Keratinocyte (primary cell): Measurements from ENCODE around the gene TMEM219. TPM values are rescaled to one million over a fixed set of nuclear protein-coding genes. Genes with fewer than 3 reads are reported as not detected.

Source experiments
- DNase-seq: peaks from one replicate; pipeline ENCODE4 v3.0.0-alpha.2; 2011; ENCODE audit warnings: low read depth, missing footprints, low spot score
- FAIRE-seq: peaks from 2 replicates; lab custom pipeline; 2011; peaks lifted over from hg19 to GRCh38; lab: Jason Lieb, UNC
- H2AFZ ChIP-seq: 2 replicates; pipeline ENCODE4 v1.6.0; 2012; ENCODE audit warnings: low read length, control low read depth, inconsistent platforms; ENCODE audit not compliant: control insufficient read depth
- H3K27ac ChIP-seq: 2 replicates; pipeline ENCODE4 v1.5.1; 2011; ENCODE audit warnings: low read length; ENCODE audit not compliant: control insufficient read depth, insufficient read depth
- H3K27me3 ChIP-seq: 3 replicates; pipeline ENCODE4 v1.6.0; 2011; ENCODE audit warnings: low read length; ENCODE audit not compliant: control insufficient read depth, insufficient read depth; ENCODE audit errors: extremely low read depth
- H3K36me3 ChIP-seq, 2 experiments: 2 replicates in 1 of 2; 3 replicates in 1 of 2; pipeline ENCODE4 v1.5.1; 2011; ENCODE audit warnings: low read length in 2 of 2, mild to moderate bottlenecking in 1 of 2; ENCODE audit not compliant: control insufficient read depth in 2 of 2, insufficient read depth in 2 of 2; ENCODE audit errors: extremely low read depth in 1 of 2
- H3K4me1 ChIP-seq: 3 replicates; pipeline ENCODE4 v1.5.1; 2011; ENCODE audit warnings: low read length; ENCODE audit not compliant: control insufficient read depth, insufficient read depth; ENCODE audit errors: extremely low read depth
- H3K4me2 ChIP-seq: 3 replicates; pipeline ENCODE4 v1.6.0; 2011; ENCODE audit warnings: low read depth, low read length; ENCODE audit not compliant: control insufficient read depth, insufficient read depth; ENCODE audit errors: extremely low read depth
- H3K4me3 ChIP-seq, 3 experiments: fragments of 200-600 bp in 1 of 3; sonication (generic) in 1 of 3; 2 replicates in 2 of 3; 3 replicates in 1 of 3; pipeline ENCODE4 v1.5.1; 2011 to 2016; ENCODE audit warnings: low read length in 3 of 3, mild to moderate bottlenecking in 3 of 3, control low read depth in 2 of 3, inconsistent platforms in 1 of 3, low read depth in 1 of 3, mixed read lengths in 1 of 3, mixed run types in 1 of 3, moderate library complexity in 1 of 3; ENCODE audit not compliant: control insufficient read depth in 2 of 3, insufficient read depth in 2 of 3; ENCODE audit errors: extremely low read depth in 1 of 3
- H3K79me2 ChIP-seq: 2 replicates; pipeline ENCODE4 v1.6.0; 2012; ENCODE audit warnings: low read length; ENCODE audit not compliant: control insufficient read depth, insufficient read depth
- H3K9ac ChIP-seq: 3 replicates; pipeline ENCODE4 v1.6.0; 2011; ENCODE audit warnings: low read length; ENCODE audit not compliant: control insufficient read depth, insufficient read depth; ENCODE audit errors: extremely low read depth
- H3K9me1 ChIP-seq: 3 replicates; pipeline ENCODE4 v1.6.0; 2011; ENCODE audit warnings: low read length; ENCODE audit not compliant: control insufficient read depth, insufficient read depth; ENCODE audit errors: extremely low read depth
- H3K9me3 ChIP-seq: 2 replicates; pipeline ENCODE4 v1.5.1; 2012; ENCODE audit warnings: low read depth, low read length; ENCODE audit not compliant: control insufficient read depth
- H4K20me1 ChIP-seq: 3 replicates; pipeline ENCODE4 v1.6.0; 2011; ENCODE audit warnings: low read length; ENCODE audit not compliant: control insufficient read depth, insufficient read depth; ENCODE audit errors: extremely low read depth
- EZH2 ChIP-seq: IDR thresholded peaks from one replicate; pipeline ENCODE4 v1.6.1; 2012; ENCODE audit warnings: inconsistent platforms, mild to moderate bottlenecking, low read length, moderate library complexity
- dilution Hi-C: fragments of 300-500 bp; cut with MboI; formaldehyde crosslinking; loops from one replicate; pipeline ENCODE4 v1.7.0; 2020; ENCODE audit warnings: low sequenced_read_pairs; ENCODE audit not compliant: extremely low pct_ligation_motif_present
- polyA plus RNA-seq, 5 experiments: library from polyadenylated mRNA; depleted of rRNA in 3 of 5; stranded (reverse) in 3 of 5; stranded (forward) in 1 of 5; unstranded in 1 of 5; fragments of >200 nt; gene quantifications; 1 replicate in 1 of 5; 2 replicates in 3 of 5; 3 replicates in 1 of 5; pipeline versions ENCODE4 v1.2.1 to v1.2.3, GENCODE V29; 2011 to 2012; ENCODE audit warnings: missing spikeins in 2 of 5, low read depth in 1 of 5, low replicate concordance in 1 of 5
- TF ChIP-seq, protein P1 (sequence below), 3 experiments: IDR thresholded peaks in 1 of 3; conservative IDR thresholded peaks in 1 of 3; optimal IDR thresholded peaks in 1 of 3; 2 replicates in 2 of 3; 3 replicates in 1 of 3; pipeline versions ENCODE3 to v1.5.1; 2011; ENCODE audit warnings: low read length in 3 of 3, mild to moderate bottlenecking in 3 of 3, moderate library complexity in 2 of 3, control low read depth in 1 of 3, inconsistent platforms in 1 of 3; ENCODE audit not compliant: insufficient read depth in 2 of 3; ENCODE audit errors: extremely low read depth in 1 of 3

TMEM219 gene
- polyA plus RNA-seq, 1 donor (not counting 4 experiments of a cell fraction or from before 2014, with no cell fraction given), result 48.5 TPM

DNA sequence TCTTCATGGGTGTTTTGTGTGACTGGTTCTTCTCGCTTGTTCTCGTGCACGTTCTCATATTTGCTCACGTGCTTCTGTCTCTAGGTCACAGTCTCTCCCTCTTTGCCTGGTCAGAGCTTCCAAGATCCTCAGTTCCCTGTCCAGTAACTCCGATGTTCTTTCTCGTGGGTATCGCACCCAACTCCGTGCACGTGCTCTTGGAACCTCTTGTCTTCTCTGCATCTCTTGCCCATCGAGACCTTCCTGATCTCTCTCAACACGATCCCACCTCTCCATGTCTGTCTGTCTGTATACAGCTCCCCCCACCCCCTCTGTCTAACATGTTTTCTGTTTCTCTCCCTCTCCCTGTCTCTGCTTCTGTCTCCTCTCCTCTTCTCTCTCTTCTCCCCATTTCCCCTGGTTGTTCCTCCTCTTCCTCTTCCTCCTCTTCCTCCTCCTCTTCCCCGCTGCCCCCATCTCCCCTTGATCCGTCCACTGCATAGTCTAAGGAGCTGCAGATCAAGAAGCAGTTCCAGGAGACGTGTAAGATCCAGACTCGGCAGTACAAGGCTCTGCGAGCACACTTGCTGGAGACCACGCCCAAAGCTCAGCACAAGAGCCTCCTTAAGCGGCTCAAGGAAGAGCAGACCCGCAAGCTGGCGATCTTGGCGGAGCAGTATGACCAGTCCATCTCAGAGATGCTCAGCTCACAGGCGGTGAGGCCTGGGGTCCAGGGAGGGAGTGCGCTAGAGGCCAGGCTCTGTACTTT is 27.4 kb downstream of the TMEM219 start:
- Histone ChIP-seq H3K27me3 (no peaks in the 10 kb centered on the region), H3K9ac (no peak overlapping the region), H3K4me2 (no peak overlapping the region), H3K9me1 (no peaks in the 10 kb centered on the region), H3K79me2 (no peaks in the 10 kb centered on the region), H3K4me3 (no peak overlapping the region), H3K4me1 (peaks cover 7% of the 10 kb centered on the region), H3K27ac (no peak overlapping the region), H3K36me3 (peaks cover 50 to 60% of the 10 kb centered on the region in 2 experiments), H3K9me3 (no peaks in the 10 kb centered on the region), H4K20me1 (no peaks in the 10 kb centered on the region), H2AFZ (no peak overlapping the region)
- dilution Hi-C loops, result no loop called here
- FAIRE-seq, result no peak
- TF ChIP-seq EZH2, result no peak
- TF ChIP-seq, protein P1, sequence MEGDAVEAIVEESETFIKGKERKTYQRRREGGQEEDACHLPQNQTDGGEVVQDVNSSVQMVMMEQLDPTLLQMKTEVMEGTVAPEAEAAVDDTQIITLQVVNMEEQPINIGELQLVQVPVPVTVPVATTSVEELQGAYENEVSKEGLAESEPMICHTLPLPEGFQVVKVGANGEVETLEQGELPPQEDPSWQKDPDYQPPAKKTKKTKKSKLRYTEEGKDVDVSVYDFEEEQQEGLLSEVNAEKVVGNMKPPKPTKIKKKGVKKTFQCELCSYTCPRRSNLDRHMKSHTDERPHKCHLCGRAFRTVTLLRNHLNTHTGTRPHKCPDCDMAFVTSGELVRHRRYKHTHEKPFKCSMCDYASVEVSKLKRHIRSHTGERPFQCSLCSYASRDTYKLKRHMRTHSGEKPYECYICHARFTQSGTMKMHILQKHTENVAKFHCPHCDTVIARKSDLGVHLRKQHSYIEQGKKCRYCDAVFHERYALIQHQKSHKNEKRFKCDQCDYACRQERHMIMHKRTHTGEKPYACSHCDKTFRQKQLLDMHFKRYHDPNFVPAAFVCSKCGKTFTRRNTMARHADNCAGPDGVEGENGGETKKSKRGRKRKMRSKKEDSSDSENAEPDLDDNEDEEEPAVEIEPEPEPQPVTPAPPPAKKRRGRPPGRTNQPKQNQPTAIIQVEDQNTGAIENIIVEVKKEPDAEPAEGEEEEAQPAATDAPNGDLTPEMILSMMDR (optimal IDR thresholded peaks at IDR 0.05 in 1 of 3, IDR thresholded peaks at IDR 0.05 in 1 of 3, conservative IDR thresholded peaks at IDR 0.05 in 1 of 3; ENCODE audit: extremely low read depth in 1 of 3, insufficient read depth in 2 of 3, low read length in 3 of 3), result no peak
- DNase-seq, result no peak

DNA sequence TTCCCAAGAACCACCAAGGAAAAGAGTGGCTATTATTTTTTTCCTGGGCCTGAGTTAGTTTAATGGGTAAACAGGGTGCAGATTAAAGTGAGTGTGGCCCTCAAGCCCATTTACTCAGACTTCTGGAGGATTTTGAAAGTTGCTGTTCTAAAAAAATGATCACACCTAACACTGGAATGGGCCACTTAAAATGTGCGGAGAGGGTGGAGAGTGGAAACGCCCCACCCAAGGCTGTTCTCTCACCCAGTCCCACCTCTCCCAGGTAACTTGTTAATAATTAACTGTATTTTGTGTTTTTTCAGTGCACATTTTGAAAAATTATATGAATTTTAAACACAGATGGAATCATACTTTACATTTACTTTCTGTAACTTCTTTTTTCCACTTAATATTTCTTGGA is 28.2 kb downstream of the TMEM219 start:
- Histone ChIP-seq H4K20me1 (no peaks in the 10 kb centered on the region), H3K4me3 (no peak overlapping the region), H2AFZ (no peak overlapping the region), H3K9me1 (no peaks in the 10 kb centered on the region), H3K79me2 (no peaks in the 10 kb centered on the region), H3K9ac (no peak overlapping the region), H3K4me1 (peaks cover 14% of the 10 kb centered on the region), H3K36me3 (peaks cover 44 to 60% of the 10 kb centered on the region in 2 experiments), H3K9me3 (no peaks in the 10 kb centered on the region), H3K4me2 (no peak overlapping the region), H3K27me3 (no peaks in the 10 kb centered on the region), H3K27ac (no peak overlapping the region)
- DNase-seq (no peak), FAIRE-seq (no peak)
- no peak for TF ChIP-seq EZH2
- TF ChIP-seq, protein P1 (optimal IDR thresholded peaks at IDR 0.05 in 1 of 3, IDR thresholded peaks at IDR 0.05 in 1 of 3, conservative IDR thresholded peaks at IDR 0.05 in 1 of 3; ENCODE audit: extremely low read depth in 1 of 3, insufficient read depth in 2 of 3, low read length in 3 of 3), result no peak
- dilution Hi-C loops, result no loop called here
